HepG2 (cell line): ENCODE results near the gene SMIM29. TPM values are rescaled to one million over a fixed set of nuclear protein-coding genes. Genes with fewer than 3 reads are reported as not detected.

Experiments used
- BCL6 ChIP-seq: IDR thresholded peaks from 2 replicates; pipeline ENCODE4 v1.6.1; 2016; ENCODE audit warnings: missing genetic modification reagents, missing compliant biosample characterization
- FLYWCH1 ChIP-seq: sonication (generic); formaldehyde crosslinking; IDR thresholded peaks from 2 replicates; pipeline ENCODE4 v1.8.1; 2023; ENCODE audit warnings: mild to moderate bottlenecking, missing genetic modification reagents
- FOSL1 ChIP-seq: sonication (generic); formaldehyde crosslinking; IDR thresholded peaks from 2 replicates; pipeline ENCODE4 v1.9.0; 2021; ENCODE audit warnings: missing genetic modification reagents, borderline replicate concordance
- JDP2 ChIP-seq: sonication (generic); formaldehyde crosslinking; IDR thresholded peaks from 2 replicates; pipeline ENCODE4 v1.8.1; 2022; ENCODE audit warnings: missing genetic modification reagents, borderline replicate concordance
- KAT2B ChIP-seq: fragments of 150-350 bp; IDR thresholded peaks from 2 replicates; pipeline ENCODE4 v1.6.1; 2014; ENCODE audit warnings: low read depth, low read length, borderline replicate concordance
- NFYB ChIP-seq: sonication (generic); formaldehyde crosslinking; IDR thresholded peaks from 2 replicates; pipeline ENCODE4 v1.4.0; 2020; ENCODE audit warnings: missing genetic modification reagents
- POLR2AphosphoS5 ChIP-seq: IDR thresholded peaks from 2 replicates; pipeline ENCODE4 v1.6.1; 2012; ENCODE audit warnings: low read depth, low read length
- RARA ChIP-seq: IDR thresholded peaks from 2 replicates; pipeline ENCODE4 v1.6.1; 2016; ENCODE audit warnings: missing genetic modification reagents, missing compliant biosample characterization
- SOX5 ChIP-seq: IDR thresholded peaks from 2 replicates; pipeline ENCODE4 v1.6.1; 2016; ENCODE audit warnings: borderline replicate concordance
- TBP ChIP-seq: sonication (generic); formaldehyde crosslinking; IDR thresholded peaks from 2 replicates; pipeline ENCODE4 v1.5.0; 2020; ENCODE audit warnings: missing genetic modification reagents
- ZNF510 ChIP-seq: sonication (generic); formaldehyde crosslinking; IDR thresholded peaks from 2 replicates; pipeline ENCODE4 v1.4.0; 2020; ENCODE audit warnings: low read depth, mild to moderate bottlenecking, missing genetic modification reagents
- polyA plus RNA-seq, 8 experiments: library from polyadenylated mRNA; depleted of rRNA in 3 of 8; stranded (reverse) in 7 of 8; unstranded in 1 of 8; fragments of >200 nt; fragmentation: Illumina TruSeq in 4 of 8; extraction: Trizol in 4 of 8; gene quantifications; 2 replicates each; pipeline versions ENCODE4 v1.2.1 to v1.2.3, GENCODE V29; 2011 to 2016; ENCODE audit warnings: low read depth in 4 of 8, missing spikeins in 1 of 8, mixed read lengths in 1 of 8; ENCODE audit not compliant: insufficient read depth in 1 of 8
- total RNA-seq, 5 experiments: library from RNA; depleted of rRNA; stranded (reverse); fragments of >200 nt; fragmentation: Illumina TruSeq; extraction: Trizol; gene quantifications; 2 replicates each; pipeline ENCODE4 v1.2.3, GENCODE V29; 2016; ENCODE audit warnings: low read depth in 1 of 5
- TF ChIP-seq, protein P1 (sequence below): sonication (generic); formaldehyde crosslinking; IDR thresholded peaks from 2 replicates; pipeline ENCODE4 v1.5.0; 2020; ENCODE audit warnings: mild to moderate bottlenecking, missing genetic modification reagents, borderline replicate concordance
- TF ChIP-seq, protein P2 (sequence below): sonication (generic); formaldehyde crosslinking; IDR thresholded peaks from 2 replicates; pipeline ENCODE4 v1.4.0; 2020; ENCODE audit warnings: mild to moderate bottlenecking, missing genetic modification reagents, borderline replicate concordance
- TF ChIP-seq, protein P3 (sequence below): sonication (generic); formaldehyde crosslinking; IDR thresholded peaks from 2 replicates; pipeline ENCODE4 v1.4.0; 2020; ENCODE audit warnings: missing genetic modification reagents
- TF ChIP-seq, protein P4 (sequence below): sonication (generic); formaldehyde crosslinking; conservative IDR thresholded peaks from 2 replicates; pipeline ENCODE4 v1.8.0; 2022; ENCODE audit warnings: missing genetic modification reagents
- TF ChIP-seq, protein P5 (sequence below): IDR thresholded peaks from 2 replicates; pipeline ENCODE4 v1.6.1; 2016; ENCODE audit warnings: missing genetic modification reagents, missing compliant biosample characterization
- TF ChIP-seq, protein P6 (sequence below): sonication (generic); formaldehyde crosslinking; conservative IDR thresholded peaks from 2 replicates; pipeline ENCODE4 v1.8.0; 2022; ENCODE audit warnings: mild to moderate bottlenecking, moderate library complexity, missing genetic modification reagents

The SMIM29 gene
- total and polyA plus RNA-seq, 2 of the 13 experiments (the other 11 are each of a cell fraction or from before 2014, with no cell fraction given), result 8.8 to 15.3 TPM

DNA sequence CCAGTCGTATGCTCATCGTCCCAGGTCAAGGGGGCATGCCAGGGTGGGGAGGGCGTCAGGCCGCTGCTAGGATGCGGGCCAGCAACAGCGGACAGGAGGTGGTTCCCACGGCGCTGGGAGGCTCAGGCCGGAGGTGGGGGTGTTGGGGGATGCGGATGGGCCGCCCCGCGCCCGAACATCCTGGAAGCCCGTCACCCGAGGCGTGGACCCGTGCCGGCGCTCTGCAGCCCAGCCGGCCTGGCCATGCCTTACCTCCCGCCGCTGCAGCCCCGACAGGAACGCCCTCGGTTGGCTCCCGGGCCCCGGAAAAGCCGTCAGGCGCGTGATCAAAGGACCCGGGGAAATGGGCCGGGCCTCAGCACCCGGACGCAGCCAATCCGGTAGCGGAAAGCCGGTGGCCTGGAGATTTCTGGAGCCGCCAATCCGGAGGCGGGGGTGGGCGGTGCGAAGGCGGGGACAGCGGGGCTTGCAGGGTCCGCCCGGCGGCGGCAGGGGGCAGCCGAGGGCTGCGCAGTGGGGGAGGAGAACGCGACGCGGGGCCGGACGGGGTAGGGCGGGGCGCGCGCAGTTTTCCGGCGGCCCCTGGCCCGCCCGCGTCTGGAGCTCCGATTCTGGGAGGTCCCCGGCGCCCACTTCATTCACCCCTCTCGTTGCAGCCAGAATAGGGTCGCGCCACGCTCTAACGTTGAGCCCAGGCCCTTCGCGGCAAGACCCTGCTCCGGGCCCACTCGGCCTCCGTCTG, at the start of gene SMIM29 (continued):
- TF ChIP-seq, protein P1, sequence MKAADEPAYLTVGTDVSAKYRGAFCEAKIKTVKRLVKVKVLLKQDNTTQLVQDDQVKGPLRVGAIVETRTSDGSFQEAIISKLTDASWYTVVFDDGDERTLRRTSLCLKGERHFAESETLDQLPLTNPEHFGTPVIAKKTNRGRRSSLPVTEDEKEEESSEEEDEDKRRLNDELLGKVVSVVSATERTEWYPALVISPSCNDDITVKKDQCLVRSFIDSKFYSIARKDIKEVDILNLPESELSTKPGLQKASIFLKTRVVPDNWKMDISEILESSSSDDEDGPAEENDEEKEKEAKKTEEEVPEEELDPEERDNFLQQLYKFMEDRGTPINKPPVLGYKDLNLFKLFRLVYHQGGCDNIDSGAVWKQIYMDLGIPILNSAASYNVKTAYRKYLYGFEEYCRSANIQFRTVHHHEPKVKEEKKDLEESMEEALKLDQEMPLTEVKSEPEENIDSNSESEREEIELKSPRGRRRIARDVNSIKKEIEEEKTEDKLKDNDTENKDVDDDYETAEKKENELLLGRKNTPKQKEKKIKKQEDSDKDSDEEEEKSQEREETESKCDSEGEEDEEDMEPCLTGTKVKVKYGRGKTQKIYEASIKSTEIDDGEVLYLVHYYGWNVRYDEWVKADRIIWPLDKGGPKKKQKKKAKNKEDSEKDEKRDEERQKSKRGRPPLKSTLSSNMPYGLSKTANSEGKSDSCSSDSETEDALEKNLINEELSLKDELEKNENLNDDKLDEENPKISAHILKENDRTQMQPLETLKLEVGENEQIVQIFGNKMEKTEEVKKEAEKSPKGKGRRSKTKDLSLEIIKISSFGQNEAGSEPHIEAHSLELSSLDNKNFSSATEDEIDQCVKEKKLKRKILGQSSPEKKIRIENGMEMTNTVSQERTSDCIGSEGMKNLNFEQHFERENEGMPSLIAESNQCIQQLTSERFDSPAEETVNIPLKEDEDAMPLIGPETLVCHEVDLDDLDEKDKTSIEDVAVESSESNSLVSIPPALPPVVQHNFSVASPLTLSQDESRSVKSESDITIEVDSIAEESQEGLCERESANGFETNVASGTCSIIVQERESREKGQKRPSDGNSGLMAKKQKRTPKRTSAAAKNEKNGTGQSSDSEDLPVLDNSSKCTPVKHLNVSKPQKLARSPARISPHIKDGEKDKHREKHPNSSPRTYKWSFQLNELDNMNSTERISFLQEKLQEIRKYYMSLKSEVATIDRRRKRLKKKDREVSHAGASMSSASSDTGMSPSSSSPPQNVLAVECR, result peak; percentile 97
- TF ChIP-seq POLR2AphosphoS5 (peak; percentile 57; the same call in 1 of the 2 replicates), ZNF510 (CRISPR knock-in tag) (no peak), TBP (CRISPR knock-in tag) (no peak), RARA (CRISPR knock-in tag) (0 out of 2 replicates have a peak, but pooled peaks have one; percentile 8), NFYB (CRISPR knock-in tag) (peak; percentile 77), FLYWCH1 (CRISPR knock-in tag) (no peak), KAT2B (no peak), JDP2 (no peak), SOX5 (CRISPR knock-in tag) (peak; percentile 35; the same call in 1 of the 2 replicates), FOSL1 (CRISPR knock-in tag) (no peak), BCL6 (CRISPR knock-in tag) (no peak)
- TF ChIP-seq, protein P2, sequence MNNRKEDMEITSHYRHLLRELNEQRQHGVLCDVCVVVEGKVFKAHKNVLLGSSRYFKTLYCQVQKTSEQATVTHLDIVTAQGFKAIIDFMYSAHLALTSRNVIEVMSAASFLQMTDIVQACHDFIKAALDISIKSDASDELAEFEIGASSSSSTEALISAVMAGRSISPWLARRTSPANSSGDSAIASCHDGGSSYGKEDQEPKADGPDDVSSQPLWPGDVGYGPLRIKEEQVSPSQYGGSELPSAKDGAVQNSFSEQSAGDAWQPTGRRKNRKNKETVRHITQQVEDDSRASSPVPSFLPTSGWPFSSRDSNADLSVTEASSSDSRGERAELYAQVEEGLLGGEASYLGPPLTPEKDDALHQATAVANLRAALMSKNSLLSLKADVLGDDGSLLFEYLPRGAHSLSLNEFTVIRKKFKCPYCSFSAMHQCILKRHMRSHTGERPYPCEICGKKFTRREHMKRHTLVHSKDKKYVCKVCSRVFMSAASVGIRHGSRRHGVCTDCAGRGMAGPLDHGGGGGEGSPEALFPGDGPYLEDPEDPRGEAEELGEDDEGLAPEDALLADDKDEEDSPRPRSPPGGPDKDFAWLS (CRISPR knock-in tag), result 0 out of 2 replicates have a peak, but pooled peaks have one; percentile 8
- TF ChIP-seq, protein P3, sequence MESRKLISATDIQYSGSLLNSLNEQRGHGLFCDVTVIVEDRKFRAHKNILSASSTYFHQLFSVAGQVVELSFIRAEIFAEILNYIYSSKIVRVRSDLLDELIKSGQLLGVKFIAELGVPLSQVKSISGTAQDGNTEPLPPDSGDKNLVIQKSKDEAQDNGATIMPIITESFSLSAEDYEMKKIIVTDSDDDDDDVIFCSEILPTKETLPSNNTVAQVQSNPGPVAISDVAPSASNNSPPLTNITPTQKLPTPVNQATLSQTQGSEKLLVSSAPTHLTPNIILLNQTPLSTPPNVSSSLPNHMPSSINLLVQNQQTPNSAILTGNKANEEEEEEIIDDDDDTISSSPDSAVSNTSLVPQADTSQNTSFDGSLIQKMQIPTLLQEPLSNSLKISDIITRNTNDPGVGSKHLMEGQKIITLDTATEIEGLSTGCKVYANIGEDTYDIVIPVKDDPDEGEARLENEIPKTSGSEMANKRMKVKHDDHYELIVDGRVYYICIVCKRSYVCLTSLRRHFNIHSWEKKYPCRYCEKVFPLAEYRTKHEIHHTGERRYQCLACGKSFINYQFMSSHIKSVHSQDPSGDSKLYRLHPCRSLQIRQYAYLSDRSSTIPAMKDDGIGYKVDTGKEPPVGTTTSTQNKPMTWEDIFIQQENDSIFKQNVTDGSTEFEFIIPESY (CRISPR knock-in tag), result no peak
- TF ChIP-seq, protein P4, sequence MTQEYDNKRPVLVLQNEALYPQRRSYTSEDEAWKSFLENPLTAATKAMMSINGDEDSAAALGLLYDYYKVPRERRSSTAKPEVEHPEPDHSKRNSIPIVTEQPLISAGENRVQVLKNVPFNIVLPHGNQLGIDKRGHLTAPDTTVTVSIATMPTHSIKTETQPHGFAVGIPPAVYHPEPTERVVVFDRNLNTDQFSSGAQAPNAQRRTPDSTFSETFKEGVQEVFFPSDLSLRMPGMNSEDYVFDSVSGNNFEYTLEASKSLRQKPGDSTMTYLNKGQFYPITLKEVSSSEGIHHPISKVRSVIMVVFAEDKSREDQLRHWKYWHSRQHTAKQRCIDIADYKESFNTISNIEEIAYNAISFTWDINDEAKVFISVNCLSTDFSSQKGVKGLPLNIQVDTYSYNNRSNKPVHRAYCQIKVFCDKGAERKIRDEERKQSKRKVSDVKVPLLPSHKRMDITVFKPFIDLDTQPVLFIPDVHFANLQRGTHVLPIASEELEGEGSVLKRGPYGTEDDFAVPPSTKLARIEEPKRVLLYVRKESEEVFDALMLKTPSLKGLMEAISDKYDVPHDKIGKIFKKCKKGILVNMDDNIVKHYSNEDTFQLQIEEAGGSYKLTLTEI (CRISPR knock-in tag), result no peak
- TF ChIP-seq, protein P5, sequence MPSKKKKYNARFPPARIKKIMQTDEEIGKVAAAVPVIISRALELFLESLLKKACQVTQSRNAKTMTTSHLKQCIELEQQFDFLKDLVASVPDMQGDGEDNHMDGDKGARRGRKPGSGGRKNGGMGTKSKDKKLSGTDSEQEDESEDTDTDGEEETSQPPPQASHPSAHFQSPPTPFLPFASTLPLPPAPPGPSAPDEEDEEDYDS (CRISPR knock-in tag), result peak; percentile 82
- TF ChIP-seq, protein P6, sequence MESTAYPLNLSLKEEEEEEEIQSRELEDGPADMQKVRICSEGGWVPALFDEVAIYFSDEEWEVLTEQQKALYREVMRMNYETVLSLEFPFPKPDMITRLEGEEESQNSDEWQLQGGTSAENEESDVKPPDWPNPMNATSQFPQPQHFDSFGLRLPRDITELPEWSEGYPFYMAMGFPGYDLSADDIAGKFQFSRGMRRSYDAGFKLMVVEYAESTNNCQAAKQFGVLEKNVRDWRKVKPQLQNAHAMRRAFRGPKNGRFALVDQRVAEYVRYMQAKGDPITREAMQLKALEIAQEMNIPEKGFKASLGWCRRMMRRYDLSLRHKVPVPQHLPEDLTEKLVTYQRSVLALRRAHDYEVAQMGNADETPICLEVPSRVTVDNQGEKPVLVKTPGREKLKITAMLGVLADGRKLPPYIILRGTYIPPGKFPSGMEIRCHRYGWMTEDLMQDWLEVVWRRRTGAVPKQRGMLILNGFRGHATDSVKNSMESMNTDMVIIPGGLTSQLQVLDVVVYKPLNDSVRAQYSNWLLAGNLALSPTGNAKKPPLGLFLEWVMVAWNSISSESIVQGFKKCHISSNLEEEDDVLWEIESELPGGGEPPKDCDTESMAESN, result peak; percentile 87
